Spleen (tissue), 7 donors: ENCODE results near the gene CST3.

Source experiments
- POLR2A ChIP-seq, 3 donors: fragments of 450-650 bp; IDR thresholded peaks; one replicate each; pipeline ENCODE4 v1.5.1; 2017; ENCODE audit warnings: antibody characterized with exemption in 3 of 3, mild to moderate bottlenecking in 1 of 3
- POLR2AphosphoS5 ChIP-seq, 3 donors: sonication (generic); formaldehyde crosslinking; IDR thresholded peaks; one replicate each; pipeline ENCODE4 v1.5.1; 2017; ENCODE audit warnings: antibody characterized with exemption in 3 of 3
- TF ChIP-seq, protein P1 (sequence below), 11 experiments: fragments of 200-600 bp in 7 of 11; fragments of 450-650 bp in 4 of 11; sonication (generic) in 4 of 11; IDR thresholded peaks in 8 of 11; conservative IDR thresholded peaks in 3 of 11; 1 replicate in 7 of 11; 2 replicates in 4 of 11; pipeline versions ENCODE4 v1.4.0 to v1.8.0; 2016 to 2021; ENCODE audit warnings: antibody characterized with exemption in 11 of 11, inconsistent platforms in 4 of 11, mild to moderate bottlenecking in 1 of 11
- donor health status: DM: no; HTN: no; CAD: no; lungs with moderate emphysema.
- donor health status: DM: no; HTN: no; CAD: no.
- donor health status: DM: no; HTN: no; CAD: no.

GRCh38 chr20:23651117-23651516, 13.4 kb upstream of the CST3 start:
- TF ChIP-seq POLR2A (IDR thresholded peaks at IDR 0.05) (no peak), POLR2AphosphoS5 (IDR thresholded peaks at IDR 0.05) (no peak)
- TF ChIP-seq, protein P1, sequence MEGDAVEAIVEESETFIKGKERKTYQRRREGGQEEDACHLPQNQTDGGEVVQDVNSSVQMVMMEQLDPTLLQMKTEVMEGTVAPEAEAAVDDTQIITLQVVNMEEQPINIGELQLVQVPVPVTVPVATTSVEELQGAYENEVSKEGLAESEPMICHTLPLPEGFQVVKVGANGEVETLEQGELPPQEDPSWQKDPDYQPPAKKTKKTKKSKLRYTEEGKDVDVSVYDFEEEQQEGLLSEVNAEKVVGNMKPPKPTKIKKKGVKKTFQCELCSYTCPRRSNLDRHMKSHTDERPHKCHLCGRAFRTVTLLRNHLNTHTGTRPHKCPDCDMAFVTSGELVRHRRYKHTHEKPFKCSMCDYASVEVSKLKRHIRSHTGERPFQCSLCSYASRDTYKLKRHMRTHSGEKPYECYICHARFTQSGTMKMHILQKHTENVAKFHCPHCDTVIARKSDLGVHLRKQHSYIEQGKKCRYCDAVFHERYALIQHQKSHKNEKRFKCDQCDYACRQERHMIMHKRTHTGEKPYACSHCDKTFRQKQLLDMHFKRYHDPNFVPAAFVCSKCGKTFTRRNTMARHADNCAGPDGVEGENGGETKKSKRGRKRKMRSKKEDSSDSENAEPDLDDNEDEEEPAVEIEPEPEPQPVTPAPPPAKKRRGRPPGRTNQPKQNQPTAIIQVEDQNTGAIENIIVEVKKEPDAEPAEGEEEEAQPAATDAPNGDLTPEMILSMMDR (IDR thresholded peaks at IDR 0.05 in 8 of 11, conservative IDR thresholded peaks at IDR 0.05 in 3 of 11), result no peak
